Cardiac muscle cell (in vitro differentiated cells and primary cell): ENCODE results near the gene PDZD2. TPM values are rescaled to one million over a fixed set of nuclear protein-coding genes. Genes with fewer than 3 reads are reported as not detected.
"Not testable (repeated sequence)": the region's sequence is repeated elsewhere in the genome, so short reads cannot be mapped to it uniquely, and the experiment has no call there.

Source experiments
- DNase-seq, 2 donors: peaks; one replicate each; pipeline versions ENCODE4 v3.0.0 to v3.0.0-alpha.2; 2010 to 2017; ENCODE audit warnings: low read depth in 1 of 2, low spot score in 1 of 2
- H3K27ac ChIP-seq: fragments of 200-600 bp; sonication (generic); 2 replicates; pipeline ENCODE4 v1.5.1; 2016
- H3K27me3 ChIP-seq: fragments of 200-600 bp; sonication (generic); 2 replicates; pipeline ENCODE4 v1.6.0; 2016; ENCODE audit warnings: control low read depth
- H3K36me3 ChIP-seq: fragments of 200-600 bp; sonication (generic); 2 replicates; pipeline ENCODE4 v1.5.1; 2016; ENCODE audit warnings: control low read depth
- H3K4me1 ChIP-seq: fragments of 200-600 bp; sonication (generic); 2 replicates; pipeline ENCODE4 v1.8.1; 2017; ENCODE audit warnings: low read depth, mild to moderate bottlenecking, mixed run types
- H3K4me3 ChIP-seq: fragments of 200-600 bp; sonication (generic); 2 replicates; pipeline ENCODE4 v1.5.1; 2016; ENCODE audit warnings: mild to moderate bottlenecking
- H3K9me3 ChIP-seq: fragments of 200-600 bp; sonication (generic); 2 replicates; pipeline ENCODE4 v1.5.1; 2017; ENCODE audit warnings: low read depth, mild to moderate bottlenecking, control low read depth
- polyA plus RNA-seq: library from polyadenylated mRNA; unstranded; fragments of >200 nt; fragmentation: Nextera tagmentation; extraction: Ambion mirVana; gene quantifications from 2 replicates; pipeline ENCODE4 v1.2.1, GENCODE V29; 2016
- total RNA-seq: library from RNA; depleted of rRNA; stranded (reverse); fragments of >200 nt; gene quantifications from 2 replicates; pipeline ENCODE4 v1.2.3, GENCODE V29; 2016
- TF ChIP-seq, protein P1 (sequence below): IDR thresholded peaks from 2 replicates; pipeline ENCODE4 v1.5.1; 2012; ENCODE audit warnings: low read depth, mild to moderate bottlenecking, low read length

PDZD2 gene
- total and polyA plus RNA-seq, 2 experiments from 2014 or later, result 3.0 to 3.5 TPM

DNA sequence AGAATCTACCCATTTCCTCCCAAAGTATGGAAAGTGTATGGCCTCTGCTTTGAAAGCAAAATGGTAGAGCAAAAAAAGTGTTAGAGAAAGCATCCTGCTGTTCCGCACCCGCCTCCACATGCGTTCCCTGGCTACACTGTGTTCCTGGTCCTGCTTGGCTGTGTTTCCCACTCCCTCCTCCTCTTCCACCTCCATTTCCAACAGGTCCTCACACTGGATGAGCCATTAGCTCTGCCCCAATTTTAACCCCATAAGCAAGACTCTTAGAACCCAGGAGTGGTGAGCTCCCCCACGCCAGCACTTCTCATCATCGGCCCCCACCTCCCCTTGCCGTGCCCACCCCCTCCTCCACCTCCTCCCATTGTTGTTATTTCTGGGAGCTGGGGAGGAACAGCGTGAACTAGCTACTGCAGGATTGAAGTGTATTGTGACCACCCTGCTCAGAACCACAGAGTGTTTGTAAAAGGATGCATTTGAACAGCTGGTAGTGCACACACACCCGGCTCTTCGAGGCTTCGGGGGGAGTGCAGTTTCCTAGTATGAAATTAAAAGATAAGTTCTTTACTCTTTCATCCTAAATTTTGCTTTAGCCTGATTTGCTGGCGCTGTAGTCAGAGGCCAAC is 120.0 kb downstream of the PDZD2 start:
- no peaks in the 10 kb centered on the region for H3K36me3 ChIP-seq
- H3K4me1 ChIP-seq, result no peaks in the 10 kb centered on the region
- H3K9me3 ChIP-seq, result no peaks in the 10 kb centered on the region
- H3K4me3 ChIP-seq, result no peak overlapping the region
- H3K27me3 ChIP-seq, result no peaks in the 10 kb centered on the region
- no peak overlapping the region for H3K27ac ChIP-seq
- DNase-seq, result no peak
- TF ChIP-seq, protein P1, sequence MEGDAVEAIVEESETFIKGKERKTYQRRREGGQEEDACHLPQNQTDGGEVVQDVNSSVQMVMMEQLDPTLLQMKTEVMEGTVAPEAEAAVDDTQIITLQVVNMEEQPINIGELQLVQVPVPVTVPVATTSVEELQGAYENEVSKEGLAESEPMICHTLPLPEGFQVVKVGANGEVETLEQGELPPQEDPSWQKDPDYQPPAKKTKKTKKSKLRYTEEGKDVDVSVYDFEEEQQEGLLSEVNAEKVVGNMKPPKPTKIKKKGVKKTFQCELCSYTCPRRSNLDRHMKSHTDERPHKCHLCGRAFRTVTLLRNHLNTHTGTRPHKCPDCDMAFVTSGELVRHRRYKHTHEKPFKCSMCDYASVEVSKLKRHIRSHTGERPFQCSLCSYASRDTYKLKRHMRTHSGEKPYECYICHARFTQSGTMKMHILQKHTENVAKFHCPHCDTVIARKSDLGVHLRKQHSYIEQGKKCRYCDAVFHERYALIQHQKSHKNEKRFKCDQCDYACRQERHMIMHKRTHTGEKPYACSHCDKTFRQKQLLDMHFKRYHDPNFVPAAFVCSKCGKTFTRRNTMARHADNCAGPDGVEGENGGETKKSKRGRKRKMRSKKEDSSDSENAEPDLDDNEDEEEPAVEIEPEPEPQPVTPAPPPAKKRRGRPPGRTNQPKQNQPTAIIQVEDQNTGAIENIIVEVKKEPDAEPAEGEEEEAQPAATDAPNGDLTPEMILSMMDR, result no peak

DNA sequence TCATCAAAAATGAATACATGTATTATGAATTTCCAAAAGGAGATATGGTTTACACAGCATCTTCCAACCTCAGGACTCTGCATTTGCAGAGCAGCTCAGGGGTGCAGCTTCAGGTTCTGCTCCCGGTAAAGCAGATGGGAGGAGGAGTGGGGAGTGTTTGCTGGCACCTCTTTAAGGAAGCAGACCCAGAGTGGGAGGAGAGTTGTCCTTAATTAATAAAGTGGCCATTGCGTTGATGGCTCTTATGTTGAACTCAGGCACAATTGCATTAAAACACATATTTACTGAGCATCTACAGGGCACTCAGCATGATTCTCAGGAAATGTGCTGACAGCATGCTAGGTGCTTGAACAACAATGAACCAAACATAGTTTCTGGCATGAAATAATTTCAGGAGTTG is 121.0 kb downstream of the PDZD2 start:
- Histone ChIP-seq H3K4me3 (no peak overlapping the region), H3K9me3 (no peaks in the 10 kb centered on the region), H3K27ac (no peak overlapping the region), H3K36me3 (no peaks in the 10 kb centered on the region), H3K27me3 (no peaks in the 10 kb centered on the region), H3K4me1 (no peaks in the 10 kb centered on the region)
- DNase-seq, result no peak
- TF ChIP-seq, protein P1, result no peak

DNA sequence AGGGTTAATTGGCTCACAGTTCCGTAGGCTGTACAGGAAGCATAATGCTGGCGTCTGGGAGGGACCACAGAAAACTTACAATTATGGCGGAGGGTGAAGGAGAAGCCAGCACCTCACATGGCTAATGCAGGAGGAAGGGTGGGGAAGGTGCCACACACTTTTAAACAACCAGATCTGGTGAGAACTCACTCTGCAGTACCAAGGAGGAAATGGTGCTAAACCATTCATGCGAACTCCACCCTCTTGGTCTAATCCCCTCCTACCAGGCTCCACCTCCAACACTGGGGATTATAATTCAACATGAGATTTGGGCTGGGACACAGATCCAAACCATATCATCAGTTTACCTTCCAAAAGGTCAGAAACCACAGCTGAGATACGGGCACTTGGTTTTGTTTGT is 122.9 kb downstream of the PDZD2 start:
- Histone ChIP-seq H3K27me3 (no peaks in the 10 kb centered on the region), H3K36me3 (no peaks in the 10 kb centered on the region), H3K4me3 (no peak overlapping the region), H3K27ac (no peak overlapping the region), H3K9me3 (no peaks in the 10 kb centered on the region), H3K4me1 (no peaks in the 10 kb centered on the region)
- no peak for DNase-seq
- TF ChIP-seq, protein P1, result no peak

DNA sequence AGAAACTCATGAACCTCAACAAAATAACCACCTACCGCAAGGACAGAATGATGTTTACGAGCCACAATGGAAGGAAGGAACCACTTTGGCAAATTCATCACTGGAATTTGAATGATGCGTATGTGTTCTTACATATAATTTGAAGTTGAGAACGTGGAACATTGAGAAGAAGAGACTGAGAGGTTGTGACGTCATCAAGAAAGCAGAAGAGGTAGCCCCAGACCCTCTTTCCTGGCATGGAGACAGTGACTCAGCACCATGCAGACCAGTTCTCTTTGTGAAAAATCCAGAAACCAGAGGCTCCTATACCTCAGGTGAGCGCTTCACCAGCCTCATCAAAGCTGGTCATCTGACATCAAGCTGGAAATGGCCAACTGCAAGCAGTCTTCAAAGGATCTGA is 124.5 kb downstream of the PDZD2 start:
- TF ChIP-seq, protein P1, result no peak
- H3K27me3 ChIP-seq, result no peaks in the 10 kb centered on the region
- no peaks in the 10 kb centered on the region for H3K36me3 ChIP-seq
- H3K27ac ChIP-seq, result no peak overlapping the region
- H3K4me1 ChIP-seq, result no peaks in the 10 kb centered on the region
- DNase-seq, result no peak
- no peak overlapping the region for H3K4me3 ChIP-seq
- no peaks in the 10 kb centered on the region for H3K9me3 ChIP-seq

DNA sequence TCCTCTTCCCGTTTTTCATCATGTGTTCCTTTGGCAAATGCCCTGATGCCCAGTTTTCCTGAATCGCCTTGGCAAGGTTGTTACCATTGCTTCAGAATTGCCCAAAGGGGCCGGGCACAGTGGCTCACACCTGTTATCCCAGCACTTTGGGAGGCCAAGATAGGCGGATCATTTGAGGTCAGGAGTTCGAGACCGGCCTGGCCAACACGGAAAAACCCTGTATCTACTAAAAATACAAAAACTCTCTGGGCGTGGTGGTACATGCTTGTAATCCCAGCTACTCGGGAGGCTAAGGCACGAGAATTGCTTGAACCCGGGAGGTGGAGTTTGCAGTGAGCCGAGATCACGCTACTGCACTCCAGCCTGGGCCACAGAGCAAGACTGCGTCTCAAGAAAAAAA is 125.8 kb downstream of the PDZD2 start:
- not testable (repeated sequence) for DNase-seq

DNA sequence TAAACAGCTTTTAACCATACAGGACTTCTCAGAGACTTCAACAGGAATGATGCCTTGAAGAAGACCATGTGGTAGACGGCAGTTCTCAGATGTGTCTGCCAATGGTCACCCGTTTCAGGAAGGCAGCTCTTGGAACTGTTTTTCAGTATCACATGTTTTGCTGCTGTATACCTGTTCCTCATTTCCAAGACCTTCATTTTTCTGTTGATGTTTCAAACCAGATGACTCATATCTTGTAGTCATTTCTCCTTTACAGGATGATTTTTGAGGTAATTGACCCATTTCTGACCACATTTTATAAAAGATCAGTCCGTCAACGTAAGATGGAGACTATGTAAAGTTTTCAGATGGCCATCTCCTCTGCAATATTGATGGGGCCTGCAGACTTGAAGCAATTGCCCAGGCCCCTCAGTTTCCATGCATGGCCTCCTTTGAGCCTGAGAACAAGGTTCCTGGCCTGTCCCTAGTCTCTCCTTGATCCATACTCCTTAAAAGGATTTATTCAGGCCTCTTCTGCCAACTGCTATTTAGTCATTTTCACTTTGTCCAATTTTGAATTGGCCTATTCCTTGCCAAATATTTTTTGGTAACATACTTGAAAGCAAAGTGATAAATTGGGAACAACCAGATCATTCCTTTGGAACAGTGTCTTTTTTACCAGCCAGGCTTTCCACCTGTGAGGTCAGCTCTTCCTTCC is 128.6 kb downstream of the PDZD2 start:
- no peaks in the 10 kb centered on the region for H3K4me1 ChIP-seq
- DNase-seq, result no peak
- no peaks in the 10 kb centered on the region for H3K36me3 ChIP-seq
- no peaks in the 10 kb centered on the region for H3K9me3 ChIP-seq
- TF ChIP-seq, protein P1, result no peak
- H3K4me3 ChIP-seq, result no peak overlapping the region
- no peak overlapping the region for H3K27ac ChIP-seq
- H3K27me3 ChIP-seq, result no peaks in the 10 kb centered on the region

More for the DNA sequence above, 125.8 kb downstream of the PDZD2 start:
- not testable (repeated sequence) for H3K27ac ChIP-seq, H3K36me3 ChIP-seq, H3K4me1 ChIP-seq, H3K27me3 ChIP-seq, H3K9me3 ChIP-seq, H3K4me3 ChIP-seq
